Progenitor cell of endocrine pancreas (in vitro differentiated cells): ENCODE data around the gene CNOT1. TPM values are rescaled to one million over a fixed set of nuclear protein-coding genes. Genes with fewer than 3 reads are reported as not detected.
A peak's percentile ranks its signal among the peaks of the same experiment; 100 is the strongest.
"Not testable (repeated sequence)": the region's sequence is repeated elsewhere in the genome, so short reads cannot be mapped to it uniquely, and the experiment has no call there.

Source experiments
- DNase-seq: peaks from one replicate; pipeline ENCODE4 v3.0.0; 2021; ENCODE audit warnings: low spot score; ENCODE audit not compliant: unreplicated experiment
- H3K27ac Mint-ChIP-seq: 2 replicates; pipeline ENCODE4 v1.8.0; 2021; ENCODE audit warnings: mild to moderate bottlenecking, moderate library complexity, mixed read lengths
- H3K27me3 Mint-ChIP-seq: 2 replicates; pipeline ENCODE4 v1.8.0; 2021; ENCODE audit warnings: mixed read lengths
- H3K36me3 Mint-ChIP-seq: 2 replicates; pipeline ENCODE4 v1.8.0; 2022; ENCODE audit warnings: mixed read lengths; ENCODE audit not compliant: insufficient read depth
- H3K4me1 Mint-ChIP-seq: 2 replicates; pipeline ENCODE4 v1.8.0; 2021; ENCODE audit warnings: low read depth, mixed read lengths
- H3K4me3 Mint-ChIP-seq: 2 replicates; pipeline ENCODE4 v1.8.0; 2021; ENCODE audit warnings: low read depth, mild to moderate bottlenecking, moderate library complexity, mixed read lengths
- H3K9me3 Mint-ChIP-seq: 2 replicates; pipeline ENCODE4 v1.8.0; 2021; ENCODE audit warnings: low read depth, mixed read lengths
- CTCF ChIP-seq: fragments of 200-600 bp; sonication (generic); IDR thresholded peaks from one replicate; pipeline ENCODE4 v1.5.0; 2021; ENCODE audit warnings: antibody characterized with exemption, mild to moderate bottlenecking; ENCODE audit not compliant: unreplicated experiment
- total RNA-seq: library from RNA; stranded (reverse); gene quantifications from 2 replicates; pipeline ENCODE4 v1.2.1, GENCODE V29; 2021

CNOT1 gene
- total RNA-seq, 1 donor from 2014 or later: 235 TPM

GRCh38 chr16:58614212-58614611 lies 15.4 kb downstream of the CNOT1 start:
- Mint-ChIP-seq H3K27ac (no peak overlapping the region), H3K36me3 (peaks cover 12% of the 10 kb centered on the region), H3K4me1 (no peaks in the 10 kb centered on the region), H3K9me3 (no peaks in the 10 kb centered on the region), H3K27me3 (no peaks in the 10 kb centered on the region), H3K4me3 (no peak overlapping the region)
- no peak for TF ChIP-seq CTCF
- DNase-seq: no peak

- H3K9me3 Mint-ChIP-seq, H3K27ac Mint-ChIP-seq, H3K4me3 Mint-ChIP-seq, H3K27me3 Mint-ChIP-seq, DNase-seq, H3K4me1 Mint-ChIP-seq: not testable (repeated sequence)
- peaks cover 16% of the 10 kb centered on the region for H3K36me3 Mint-ChIP-seq
Observed at GRCh38 chr16:58612965-58613364, 16.7 kb downstream of the CNOT1 start.

- Mint-ChIP-seq H3K9me3 (peaks cover 4% of the 10 kb centered on the region), H3K4me1 (peaks cover 1% of the 10 kb centered on the region), H3K27me3 (no peaks in the 10 kb centered on the region), H3K36me3 (peaks cover 13% of the 10 kb centered on the region), H3K4me3 (no peak overlapping the region), H3K27ac (no peak overlapping the region)
- TF ChIP-seq CTCF: no peak
- no peak for DNase-seq
Observed at GRCh38 chr16:58608601-58609136, 21.0 kb downstream of the CNOT1 start.

GRCh38 chr16:58605562-58605961 lies 24.1 kb downstream of the CNOT1 start:
- Mint-ChIP-seq H3K36me3 (peaks cover 11% of the 10 kb centered on the region), H3K4me1 (peaks cover 10% of the 10 kb centered on the region), H3K9me3 (peaks cover 4% of the 10 kb centered on the region), H3K27ac (peak overlapping the region; percentile 67), H3K4me3 (no peak overlapping the region), H3K27me3 (no peaks in the 10 kb centered on the region)
- no peak for DNase-seq
- no peak for TF ChIP-seq CTCF

- H3K27me3 Mint-ChIP-seq: no peaks in the 10 kb centered on the region
- H3K36me3 Mint-ChIP-seq: peaks cover 31% of the 10 kb centered on the region
- peaks cover 5% of the 10 kb centered on the region for H3K4me1 Mint-ChIP-seq
- H3K9me3 Mint-ChIP-seq: no peaks in the 10 kb centered on the region
- DNase-seq: no peak
- no peak overlapping the region for H3K4me3 Mint-ChIP-seq
- peak overlapping the region; percentile 12 for H3K27ac Mint-ChIP-seq
- no peak for TF ChIP-seq CTCF
Observed at GRCh38 chr16:58591083-58591482, 38.5 kb downstream of the CNOT1 start.

GRCh38 chr16:58589326-58589905 lies 40.2 kb downstream of the CNOT1 start:
- Mint-ChIP-seq H3K4me3 (no peak overlapping the region), H3K27ac (peak overlapping the region; percentile 24), H3K4me1 (peaks cover 5% of the 10 kb centered on the region), H3K36me3 (peaks cover 39% of the 10 kb centered on the region), H3K9me3 (no peaks in the 10 kb centered on the region), H3K27me3 (no peaks in the 10 kb centered on the region)
- TF ChIP-seq CTCF: no peak
- no peak for DNase-seq
